ENCODE measurements around the gene UMODL1.

- TF ChIP-seq, protein P1, sequence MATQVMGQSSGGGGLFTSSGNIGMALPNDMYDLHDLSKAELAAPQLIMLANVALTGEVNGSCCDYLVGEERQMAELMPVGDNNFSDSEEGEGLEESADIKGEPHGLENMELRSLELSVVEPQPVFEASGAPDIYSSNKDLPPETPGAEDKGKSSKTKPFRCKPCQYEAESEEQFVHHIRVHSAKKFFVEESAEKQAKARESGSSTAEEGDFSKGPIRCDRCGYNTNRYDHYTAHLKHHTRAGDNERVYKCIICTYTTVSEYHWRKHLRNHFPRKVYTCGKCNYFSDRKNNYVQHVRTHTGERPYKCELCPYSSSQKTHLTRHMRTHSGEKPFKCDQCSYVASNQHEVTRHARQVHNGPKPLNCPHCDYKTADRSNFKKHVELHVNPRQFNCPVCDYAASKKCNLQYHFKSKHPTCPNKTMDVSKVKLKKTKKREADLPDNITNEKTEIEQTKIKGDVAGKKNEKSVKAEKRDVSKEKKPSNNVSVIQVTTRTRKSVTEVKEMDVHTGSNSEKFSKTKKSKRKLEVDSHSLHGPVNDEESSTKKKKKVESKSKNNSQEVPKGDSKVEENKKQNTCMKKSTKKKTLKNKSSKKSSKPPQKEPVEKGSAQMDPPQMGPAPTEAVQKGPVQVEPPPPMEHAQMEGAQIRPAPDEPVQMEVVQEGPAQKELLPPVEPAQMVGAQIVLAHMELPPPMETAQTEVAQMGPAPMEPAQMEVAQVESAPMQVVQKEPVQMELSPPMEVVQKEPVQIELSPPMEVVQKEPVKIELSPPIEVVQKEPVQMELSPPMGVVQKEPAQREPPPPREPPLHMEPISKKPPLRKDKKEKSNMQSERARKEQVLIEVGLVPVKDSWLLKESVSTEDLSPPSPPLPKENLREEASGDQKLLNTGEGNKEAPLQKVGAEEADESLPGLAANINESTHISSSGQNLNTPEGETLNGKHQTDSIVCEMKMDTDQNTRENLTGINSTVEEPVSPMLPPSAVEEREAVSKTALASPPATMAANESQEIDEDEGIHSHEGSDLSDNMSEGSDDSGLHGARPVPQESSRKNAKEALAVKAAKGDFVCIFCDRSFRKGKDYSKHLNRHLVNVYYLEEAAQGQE (IDR thresholded peaks at IDR 0.05; ENCODE audit: insufficient read depth in 1 of 2, low read depth in 2 of 2, low read length in 1 of 2), result no peak
- TF ChIP-seq, protein P2, sequence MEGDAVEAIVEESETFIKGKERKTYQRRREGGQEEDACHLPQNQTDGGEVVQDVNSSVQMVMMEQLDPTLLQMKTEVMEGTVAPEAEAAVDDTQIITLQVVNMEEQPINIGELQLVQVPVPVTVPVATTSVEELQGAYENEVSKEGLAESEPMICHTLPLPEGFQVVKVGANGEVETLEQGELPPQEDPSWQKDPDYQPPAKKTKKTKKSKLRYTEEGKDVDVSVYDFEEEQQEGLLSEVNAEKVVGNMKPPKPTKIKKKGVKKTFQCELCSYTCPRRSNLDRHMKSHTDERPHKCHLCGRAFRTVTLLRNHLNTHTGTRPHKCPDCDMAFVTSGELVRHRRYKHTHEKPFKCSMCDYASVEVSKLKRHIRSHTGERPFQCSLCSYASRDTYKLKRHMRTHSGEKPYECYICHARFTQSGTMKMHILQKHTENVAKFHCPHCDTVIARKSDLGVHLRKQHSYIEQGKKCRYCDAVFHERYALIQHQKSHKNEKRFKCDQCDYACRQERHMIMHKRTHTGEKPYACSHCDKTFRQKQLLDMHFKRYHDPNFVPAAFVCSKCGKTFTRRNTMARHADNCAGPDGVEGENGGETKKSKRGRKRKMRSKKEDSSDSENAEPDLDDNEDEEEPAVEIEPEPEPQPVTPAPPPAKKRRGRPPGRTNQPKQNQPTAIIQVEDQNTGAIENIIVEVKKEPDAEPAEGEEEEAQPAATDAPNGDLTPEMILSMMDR (IDR thresholded peaks at IDR 0.05), result no peak
- no peak for TF ChIP-seq POLR2AphosphoS5 (IDR thresholded peaks at IDR 0.05; ENCODE audit: low read depth, low read length)
Measured at GRCh38 chr21:42160111-42160721, 89.1 kb downstream of the UMODL1 start.
